ENCODE data around the gene TENM4. TPM values are rescaled to one million over a fixed set of nuclear protein-coding genes. Genes with fewer than 3 reads are reported as not detected.

TENM4 gene
- total and polyA plus RNA-seq, 2 of the 13 experiments (the other 11 are each of a cell fraction or from before 2014, with no cell fraction given): not detected

- TF ChIP-seq, protein P1, sequence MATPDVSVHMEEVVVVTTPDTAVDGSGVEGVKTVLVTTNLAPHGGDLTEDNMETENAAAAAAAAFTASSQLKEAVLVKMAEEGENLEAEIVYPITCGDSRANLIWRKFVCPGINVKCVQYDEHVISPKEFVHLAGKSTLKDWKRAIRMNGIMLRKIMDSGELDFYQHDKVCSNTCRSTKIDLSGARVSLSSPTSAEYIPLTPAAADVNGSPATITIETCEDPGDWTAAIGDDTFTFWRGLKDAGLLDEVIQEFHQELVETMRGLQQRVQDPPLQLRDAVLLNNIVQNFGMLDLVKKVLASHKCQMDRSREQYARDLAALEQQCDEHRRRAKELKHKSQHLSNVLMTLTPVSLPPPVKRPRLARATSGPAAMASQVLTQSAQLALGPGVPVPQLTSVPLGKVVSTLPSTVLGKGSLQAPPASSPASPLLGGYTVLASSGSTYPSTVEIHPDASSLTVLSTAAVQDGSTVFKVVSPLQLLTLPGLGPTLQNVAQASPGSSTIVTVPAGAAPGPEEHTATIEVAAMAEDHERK (CRISPR knock-in tag; IDR thresholded peaks at IDR 0.05; ENCODE audit: low read depth): no peak
Observed at GRCh38 chr11:78737301-78737700, 703.5 kb downstream of the TENM4 start (continued).

DNA sequence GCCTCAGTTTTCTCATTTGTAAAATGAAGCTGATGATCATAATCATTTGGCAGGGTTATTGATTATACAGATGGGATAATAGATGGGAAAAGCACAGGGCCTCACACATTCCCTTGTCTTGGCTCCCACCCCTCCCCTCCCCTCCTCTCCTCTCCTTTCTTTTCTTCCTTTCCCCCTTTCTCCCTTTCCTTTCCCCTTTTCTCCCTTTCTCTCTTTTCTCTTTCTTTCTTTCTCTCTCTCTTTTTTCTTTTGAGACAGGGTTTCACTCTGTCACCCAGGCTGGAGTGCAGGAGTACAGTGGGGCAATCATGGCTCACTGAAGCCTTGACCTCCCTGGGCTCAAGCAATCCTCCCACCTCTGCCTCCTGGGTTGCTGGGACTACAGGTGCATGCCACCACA, 705.1 kb downstream of the TENM4 start:
- H3K79me2 ChIP-seq (ENCODE audit: insufficient read depth, low read length): no peaks in the 10 kb centered on the region

GRCh38 chr11:78733031-78733430, 707.8 kb downstream of the TENM4 start:
- in situ Hi-C loops (cut with HindIII; ENCODE audit: extremely low pct_ligation_motif_present, low pct_unique_long_range_greater_than_20kb): no loop called here
- intact Hi-C loops (cut with micrococcal nuclease; ENCODE audit: unreplicated experiment): no loop called here
- no peak for FAIRE-seq
- Histone ChIP-seq H3K27ac (ENCODE audit: extremely low read length, insufficient read depth, low read length) (no peak overlapping the region), H3K4me1 (ENCODE audit: insufficient read depth, low read length) (no peaks in the 10 kb centered on the region), H2AFZ (ENCODE audit: low read length) (no peak overlapping the region), H3K79me2 (ENCODE audit: insufficient read depth, low read length) (no peaks in the 10 kb centered on the region), H3K4me2 (ENCODE audit: low read depth, low read length) (no peak overlapping the region), H4K20me1 (ENCODE audit: insufficient read depth, low read length) (no peaks in the 10 kb centered on the region), H3K4me3 (replicated peaks in 1 of 3; ENCODE audit: insufficient read depth in 1 of 3, low read depth in 2 of 3, low read length in 3 of 3) (no peak overlapping the region), H3K9ac (ENCODE audit: insufficient read depth, low read depth, low read length) (no peak overlapping the region), H3K9me3 (ENCODE audit: low read length) (no peaks in the 10 kb centered on the region), H3K36me3 (replicated peaks in 1 of 2; ENCODE audit: control insufficient read depth in 1 of 2, insufficient read depth in 2 of 2, low read length in 2 of 2) (no peaks in the 10 kb centered on the region), H3K27me3 (ENCODE audit: control insufficient read depth in 1 of 2, insufficient read depth in 2 of 2, low read length in 2 of 2) (peaks cover 2 to 9% of the 10 kb centered on the region in 2 experiments; a peak in 4 of 5 replicates)
- no peak for DNase-seq (ENCODE audit: low spot score)
- no peak for ATAC-seq
- ChIA-PET CTCF (ENCODE audit: low intra/inter-chr PET ratio, low total read pairs) (no interaction called here), POLR2A (no interaction called here)
- BruUV-seq (replicated peaks): no TSS peak
- TF ChIP-seq, protein P2, sequence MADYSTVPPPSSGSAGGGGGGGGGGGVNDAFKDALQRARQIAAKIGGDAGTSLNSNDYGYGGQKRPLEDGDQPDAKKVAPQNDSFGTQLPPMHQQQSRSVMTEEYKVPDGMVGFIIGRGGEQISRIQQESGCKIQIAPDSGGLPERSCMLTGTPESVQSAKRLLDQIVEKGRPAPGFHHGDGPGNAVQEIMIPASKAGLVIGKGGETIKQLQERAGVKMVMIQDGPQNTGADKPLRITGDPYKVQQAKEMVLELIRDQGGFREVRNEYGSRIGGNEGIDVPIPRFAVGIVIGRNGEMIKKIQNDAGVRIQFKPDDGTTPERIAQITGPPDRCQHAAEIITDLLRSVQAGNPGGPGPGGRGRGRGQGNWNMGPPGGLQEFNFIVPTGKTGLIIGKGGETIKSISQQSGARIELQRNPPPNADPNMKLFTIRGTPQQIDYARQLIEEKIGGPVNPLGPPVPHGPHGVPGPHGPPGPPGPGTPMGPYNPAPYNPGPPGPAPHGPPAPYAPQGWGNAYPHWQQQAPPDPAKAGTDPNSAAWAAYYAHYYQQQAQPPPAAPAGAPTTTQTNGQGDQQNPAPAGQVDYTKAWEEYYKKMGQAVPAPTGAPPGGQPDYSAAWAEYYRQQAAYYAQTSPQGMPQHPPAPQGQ (CRISPR knock-in tag; IDR thresholded peaks at IDR 0.05; ENCODE audit: borderline replicate concordance): no peak
- TF ChIP-seq FOSL2 (CRISPR knock-in tag; IDR thresholded peaks at IDR 0.05) (no peak), MAFF (IDR thresholded peaks at IDR 0.05; ENCODE audit: low read depth, low read length) (no peak), MTF2 (CRISPR knock-in tag; IDR thresholded peaks at IDR 0.05; ENCODE audit: borderline replicate concordance) (no peak), SAFB2 (CRISPR knock-in tag; IDR thresholded peaks at IDR 0.05; ENCODE audit: borderline replicate concordance, low read depth) (no peak), SAP130 (CRISPR knock-in tag; IDR thresholded peaks at IDR 0.05; ENCODE audit: low read depth) (no peak), ATAD3A (CRISPR knock-in tag; IDR thresholded peaks at IDR 0.05) (no peak), ZBTB7B (CRISPR knock-in tag; IDR thresholded peaks at IDR 0.05) (no peak), NFE2 (CRISPR knock-in tag; IDR thresholded peaks at IDR 0.05) (no peak), KAT2B (IDR thresholded peaks at IDR 0.05; ENCODE audit: borderline replicate concordance, low read depth, low read length) (no peak)

More for the DNA sequence above, 705.1 kb downstream of the TENM4 start:
- no peak overlapping the region for H3K4me3 ChIP-seq (replicated peaks in 1 of 3; ENCODE audit: insufficient read depth in 1 of 3, low read depth in 2 of 3, low read length in 3 of 3)
- H3K4me1 ChIP-seq (ENCODE audit: insufficient read depth, low read length): no peaks in the 10 kb centered on the region
- no peaks in the 10 kb centered on the region for H3K9me3 ChIP-seq (ENCODE audit: low read length)
- FAIRE-seq (no peak), DNase-seq (ENCODE audit: low spot score) (no peak), ATAC-seq (no peak)
- ChIA-PET CTCF (ENCODE audit: low intra/inter-chr PET ratio, low total read pairs) (no interaction called here), POLR2A (no interaction called here)
- H3K27me3 ChIP-seq (ENCODE audit: control insufficient read depth in 1 of 2, insufficient read depth in 2 of 2, low read length in 2 of 2): peaks cover 2 to 13% of the 10 kb centered on the region in 2 experiments; a peak in 2 of 5 replicates
- in situ Hi-C loops (cut with HindIII; ENCODE audit: extremely low pct_ligation_motif_present, low pct_unique_long_range_greater_than_20kb) (no loop called here), intact Hi-C loops (cut with micrococcal nuclease; ENCODE audit: unreplicated experiment) (no loop called here)
- no peak overlapping the region for H3K27ac ChIP-seq (ENCODE audit: extremely low read length, insufficient read depth, low read length)
- no peak overlapping the region for H3K4me2 ChIP-seq (ENCODE audit: low read depth, low read length)
- H3K9ac ChIP-seq (ENCODE audit: insufficient read depth, low read depth, low read length): no peak overlapping the region
- no peaks in the 10 kb centered on the region for H4K20me1 ChIP-seq (ENCODE audit: insufficient read depth, low read length)
- TF ChIP-seq FOSL1 (CRISPR knock-in tag; IDR thresholded peaks at IDR 0.05; ENCODE audit: borderline replicate concordance) (no peak), GATAD2A (CRISPR knock-in tag; IDR thresholded peaks at IDR 0.05) (no peak), ZNF124 (CRISPR knock-in tag; IDR thresholded peaks at IDR 0.05) (no peak), KDM1A (CRISPR knock-in tag; IDR thresholded peaks at IDR 0.05) (no peak), ZNF501 (CRISPR knock-in tag; IDR thresholded peaks at IDR 0.05) (no peak)
- no peak overlapping the region for H2AFZ ChIP-seq (ENCODE audit: low read length)
- no TSS peak for BruUV-seq (replicated peaks)
- H3K36me3 ChIP-seq (replicated peaks in 1 of 2; ENCODE audit: control insufficient read depth in 1 of 2, insufficient read depth in 2 of 2, low read length in 2 of 2): no peaks in the 10 kb centered on the region

Data from HepG2 (cell line).